Stimulated activated CD8-positive, alpha-beta memory T cell treated with anti-CD3 and anti-CD28 coated beads, Interleukin-4, amount 100 ng/mL, for 1 hour (primary cell): ENCODE measurements around the gene MTA1.

Source experiments
- DNase-seq, 2 donors: peaks; one replicate each; pipeline ENCODE4 v3.0.0-alpha.2; 2020; ENCODE audit warnings: low read depth in 2 of 2, low spot score in 1 of 2

MTA1 gene

DNA sequence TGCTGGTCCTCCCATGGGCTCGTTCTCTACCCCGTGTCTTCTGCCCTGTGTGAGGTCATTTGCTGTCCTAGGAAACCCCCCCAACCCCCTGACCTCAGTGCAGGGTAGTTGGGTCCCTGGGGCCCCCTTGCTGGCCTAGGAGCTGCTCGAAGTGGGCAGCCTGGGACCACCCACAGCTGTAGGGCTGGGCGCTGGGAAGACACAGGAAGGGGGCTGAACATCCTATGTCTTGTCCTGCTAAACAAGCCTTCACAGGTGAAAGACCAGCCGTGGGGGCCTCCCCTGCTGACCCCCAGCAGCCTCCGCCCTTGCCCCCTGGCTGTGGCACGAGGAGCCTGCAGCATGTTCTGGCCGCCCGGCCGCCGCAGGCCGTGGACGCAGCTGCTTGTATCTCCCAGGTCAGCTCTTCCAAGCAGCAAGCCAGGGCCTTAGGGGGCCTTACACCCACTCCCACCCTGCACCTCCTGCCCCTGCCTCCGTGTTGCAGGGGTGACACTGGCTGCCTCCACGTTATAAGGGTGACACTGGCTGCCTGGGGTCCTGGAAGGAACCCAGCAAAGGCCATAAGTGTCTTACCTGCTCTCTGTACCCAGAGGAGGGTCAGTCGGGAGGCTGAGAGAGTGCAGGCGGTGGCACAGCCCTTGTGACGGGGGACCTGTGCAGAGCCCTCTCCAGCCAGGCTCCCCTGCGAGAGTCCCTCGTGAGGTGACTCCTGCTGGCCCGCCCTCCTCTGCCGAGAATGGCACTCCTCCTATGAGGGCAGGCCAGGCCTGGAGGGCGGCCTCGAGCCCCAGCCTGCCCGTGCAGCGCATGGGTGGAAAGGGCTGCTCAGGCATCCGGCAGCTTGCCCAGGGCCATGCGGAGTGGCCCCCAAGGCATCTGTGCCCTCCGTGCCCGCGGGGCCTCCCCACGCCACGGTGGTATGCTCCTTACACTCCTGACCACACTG lies 32.8 kb upstream of the MTA1 start:
- DNase-seq: no peak

DNA sequence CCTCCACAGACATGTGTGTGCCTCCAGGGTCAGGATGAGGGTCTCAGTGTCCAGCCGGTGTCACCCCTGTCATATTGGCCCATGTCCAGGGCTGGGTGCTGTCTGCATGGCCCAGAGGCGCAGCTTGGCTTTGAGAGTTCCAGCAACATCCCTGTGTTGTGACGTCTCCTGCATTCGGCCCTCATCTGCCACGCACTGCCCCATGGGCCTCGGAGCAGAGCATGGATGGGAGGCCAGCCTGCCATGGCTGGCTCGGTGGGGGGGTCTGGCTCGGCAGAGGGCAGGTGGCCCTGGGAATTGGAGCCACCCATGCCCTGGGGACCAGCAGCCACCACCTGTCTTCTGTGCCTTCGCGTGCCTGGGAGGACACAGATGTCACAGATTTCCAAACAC lies 32.1 kb upstream of the MTA1 start:
- DNase-seq: no peak

- DNase-seq: no peak
Measured at GRCh38 chr14:105388110-105388951, 31.3 kb upstream of the MTA1 start.

- DNase-seq: no peak
Measured at GRCh38 chr14:105388976-105389375, 30.7 kb upstream of the MTA1 start.

- no peak for DNase-seq
Measured at GRCh38 chr14:105389534-105389933, 30.1 kb upstream of the MTA1 start.

DNA sequence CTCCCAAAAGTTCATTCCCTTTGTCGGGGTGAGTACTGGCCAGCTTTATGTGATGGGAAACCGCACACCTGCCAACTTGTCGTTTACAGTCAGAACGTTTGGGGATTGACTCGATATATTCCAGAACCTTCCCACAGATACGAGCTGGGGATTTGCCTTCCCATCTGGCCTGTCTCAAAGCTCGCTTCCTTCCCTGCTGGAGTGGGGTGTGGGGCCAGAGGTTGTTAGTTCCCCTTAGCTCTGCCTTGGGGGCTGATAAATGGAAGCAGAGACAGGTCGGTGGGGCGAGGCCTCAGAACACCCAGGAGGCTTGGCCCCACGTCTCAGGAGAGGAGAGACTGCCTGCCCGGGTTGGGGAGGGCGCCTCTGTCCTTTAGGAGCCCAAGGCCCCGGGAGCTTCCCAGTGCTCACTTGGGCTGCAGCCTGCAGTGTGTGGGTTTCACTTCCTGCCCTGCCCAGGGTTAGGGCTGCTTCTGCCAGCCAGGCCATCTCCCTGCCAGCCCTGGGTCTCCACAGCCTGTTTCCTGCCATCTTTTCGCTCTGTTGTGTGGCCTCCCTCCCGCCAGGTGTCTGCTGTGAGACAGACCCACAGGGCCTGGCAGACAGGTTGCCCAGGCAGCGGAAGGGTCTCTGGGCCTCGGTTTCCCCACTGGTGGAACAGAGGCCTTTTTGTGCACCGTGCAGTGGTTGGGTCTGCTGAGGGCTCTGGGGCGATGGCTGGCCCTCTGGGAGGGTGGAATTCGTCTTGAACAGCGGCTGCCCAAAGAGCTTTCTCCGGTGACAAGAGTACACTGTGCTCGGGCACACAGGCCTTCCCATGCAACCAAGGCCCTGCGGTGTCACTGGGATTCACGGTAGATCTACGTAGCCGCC lies 29.4 kb upstream of the MTA1 start:
- DNase-seq: no peak

- DNase-seq: no peak
Measured at GRCh38 chr14:105390849-105391500, 28.7 kb upstream of the MTA1 start.

- DNase-seq: no peak
Measured at GRCh38 chr14:105391541-105391940, 28.1 kb upstream of the MTA1 start.

DNA sequence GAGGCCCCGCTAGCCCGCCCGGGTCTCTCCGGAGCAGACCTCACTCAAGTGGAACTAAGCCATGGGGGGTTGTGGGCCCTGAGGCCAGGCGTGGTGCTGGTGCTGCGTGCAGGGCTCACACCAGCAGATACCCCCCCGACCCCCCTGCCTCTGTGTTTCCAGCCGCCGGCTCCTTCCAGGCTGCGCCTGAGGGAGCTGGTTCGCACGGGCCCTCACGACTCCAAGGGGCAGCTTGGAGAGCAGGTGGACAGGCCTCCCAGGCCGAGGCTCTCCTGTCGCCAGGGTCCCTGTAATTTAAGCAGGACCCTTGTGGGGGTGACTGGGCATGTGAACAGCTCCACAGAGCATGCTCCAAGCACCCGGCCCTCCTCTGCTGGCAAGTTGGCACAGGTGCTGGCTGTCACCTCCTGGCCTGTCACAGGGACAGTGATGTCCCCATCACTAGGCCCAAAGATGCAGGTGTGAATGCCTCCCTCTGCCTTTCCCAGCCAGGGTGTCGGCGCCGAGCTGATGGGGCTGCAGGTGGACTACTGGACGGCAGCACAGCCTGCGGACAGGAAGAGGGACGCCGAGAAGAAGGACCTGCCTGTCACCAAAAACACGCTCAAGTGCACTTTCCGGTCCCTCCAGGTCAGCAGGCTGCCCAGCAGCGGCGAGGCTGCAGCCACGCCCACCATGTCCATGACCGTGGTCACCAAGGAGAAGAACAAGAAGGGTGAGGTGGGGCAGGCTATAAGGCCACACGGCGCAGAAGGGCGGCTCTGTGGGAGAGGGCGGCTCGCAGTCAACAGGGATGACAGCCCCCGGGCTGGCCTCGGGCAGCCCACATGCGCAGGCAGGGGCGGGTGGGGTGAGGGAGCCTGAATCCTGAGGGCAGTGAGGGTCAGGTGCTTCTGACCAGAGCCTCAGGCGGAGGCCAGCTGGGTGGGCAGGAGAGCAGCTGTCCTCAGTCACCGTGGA lies 27.2 kb upstream of the MTA1 start:
- no peak for DNase-seq

GRCh38 chr14:105393151-105393550 lies 26.5 kb upstream of the MTA1 start:
- no peak for DNase-seq

- DNase-seq: no peak
Measured at GRCh38 chr14:105394714-105395537, 24.7 kb upstream of the MTA1 start.

DNA sequence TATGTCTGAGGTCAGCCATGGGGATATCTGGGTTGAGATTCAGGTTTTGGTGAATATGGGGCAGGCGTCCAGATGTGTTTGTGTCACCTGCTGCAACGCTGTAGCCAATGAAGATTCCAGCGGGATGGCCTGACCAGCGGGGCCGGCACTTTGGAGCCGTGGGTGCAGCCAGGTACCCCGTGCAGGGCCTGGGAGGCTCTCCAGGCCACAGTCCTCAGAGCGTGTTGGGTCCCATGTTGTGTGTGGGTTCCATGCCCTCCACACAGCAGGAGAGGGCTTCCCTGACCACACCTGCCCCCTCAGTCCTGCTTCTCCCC lies 24.1 kb upstream of the MTA1 start:
- DNase-seq: no peak

GRCh38 chr14:105397350-105397931 lies 22.2 kb upstream of the MTA1 start:
- no peak for DNase-seq

DNA sequence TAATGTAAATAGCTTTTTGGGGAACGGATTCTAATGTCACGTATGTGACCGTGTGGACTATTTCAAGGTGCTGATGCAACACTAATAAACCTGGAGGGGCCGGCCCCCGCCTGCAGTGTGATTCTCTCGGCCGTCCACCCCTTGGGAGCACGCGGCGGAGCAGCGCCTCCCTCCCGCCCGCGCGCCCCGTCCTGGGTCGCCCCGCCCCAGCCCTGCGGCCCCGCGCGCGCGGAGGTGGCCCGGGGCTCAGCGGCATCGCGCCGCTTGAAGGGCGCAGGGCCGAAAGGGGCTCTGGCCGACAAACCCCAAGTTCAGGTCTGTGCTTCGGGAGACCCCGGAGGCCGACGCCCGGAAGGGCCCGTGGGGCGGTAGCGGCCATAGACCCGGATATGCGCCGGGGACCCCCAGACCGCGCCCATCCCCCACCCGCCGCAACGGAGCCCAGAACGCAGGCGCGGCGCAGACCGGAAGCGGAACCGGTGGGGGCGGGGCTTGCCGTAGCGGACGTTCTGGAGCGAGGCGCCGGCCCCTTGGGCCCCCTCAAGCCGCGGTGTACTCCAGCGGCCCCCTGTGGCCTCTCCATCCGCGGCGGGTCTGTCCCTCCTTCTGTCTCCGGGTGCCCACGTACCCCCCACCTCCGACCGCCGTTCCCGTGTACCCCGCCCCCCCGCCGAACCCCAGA lies 21.4 kb upstream of the MTA1 start, which contains the start of gene TEX22:
Gene TEX22, plus strand, starts transcription at position 495 of the 682 bp plus-strand sequence. CDS start 803 bp downstream, outside the sequence.
- peak; percentile 87 to 92 for DNase-seq

GRCh38 chr14:105398726-105399465 lies 20.7 kb upstream of the MTA1 start:
- DNase-seq: no peak

- DNase-seq: no peak
Measured at GRCh38 chr14:105399466-105399775, 20.2 kb upstream of the MTA1 start.

GRCh38 chr14:105400016-105400415 lies 19.6 kb upstream of the MTA1 start:
- no peak for DNase-seq
